Loucy (cell line): Measurements from ENCODE around the gene ARFGEF3.

ENCODE experiments used
- EZH2phosphoT487 ChIP-seq: fragments of 200-600 bp; IDR thresholded peaks from 2 replicates; pipeline ENCODE4 v1.6.1; 2018; ENCODE audit warnings: antibody characterized with exemption, mild to moderate bottlenecking, moderate library complexity, borderline replicate concordance
- TF ChIP-seq, protein P1 (sequence below): fragments of 200-600 bp; sonication (generic); conservative IDR thresholded peaks from 2 replicates; pipeline ENCODE4 v1.5.1; 2014; ENCODE audit warnings: mild to moderate bottlenecking, antibody characterized with exemption, low read length

DNA sequence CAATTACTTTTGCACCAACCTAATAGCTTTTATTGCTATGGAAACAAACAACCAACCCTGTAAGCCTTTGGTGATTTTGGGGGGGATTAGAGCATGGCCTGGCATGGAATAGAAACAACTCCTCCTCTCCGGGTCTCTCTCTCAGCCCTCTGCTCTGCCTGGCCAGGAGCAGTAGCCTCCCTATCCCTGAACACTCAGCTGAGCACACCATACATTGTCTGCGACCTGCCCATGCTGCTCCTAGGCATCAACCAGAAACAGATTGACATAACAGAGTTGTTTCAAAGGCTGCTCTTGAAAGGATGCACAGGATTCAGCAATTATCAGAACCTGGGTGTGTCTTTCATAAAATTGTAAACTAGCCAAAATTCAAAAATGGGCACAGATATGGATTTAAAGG lies 186.1 kb downstream of the ARFGEF3 start:
- TF ChIP-seq, protein P1, sequence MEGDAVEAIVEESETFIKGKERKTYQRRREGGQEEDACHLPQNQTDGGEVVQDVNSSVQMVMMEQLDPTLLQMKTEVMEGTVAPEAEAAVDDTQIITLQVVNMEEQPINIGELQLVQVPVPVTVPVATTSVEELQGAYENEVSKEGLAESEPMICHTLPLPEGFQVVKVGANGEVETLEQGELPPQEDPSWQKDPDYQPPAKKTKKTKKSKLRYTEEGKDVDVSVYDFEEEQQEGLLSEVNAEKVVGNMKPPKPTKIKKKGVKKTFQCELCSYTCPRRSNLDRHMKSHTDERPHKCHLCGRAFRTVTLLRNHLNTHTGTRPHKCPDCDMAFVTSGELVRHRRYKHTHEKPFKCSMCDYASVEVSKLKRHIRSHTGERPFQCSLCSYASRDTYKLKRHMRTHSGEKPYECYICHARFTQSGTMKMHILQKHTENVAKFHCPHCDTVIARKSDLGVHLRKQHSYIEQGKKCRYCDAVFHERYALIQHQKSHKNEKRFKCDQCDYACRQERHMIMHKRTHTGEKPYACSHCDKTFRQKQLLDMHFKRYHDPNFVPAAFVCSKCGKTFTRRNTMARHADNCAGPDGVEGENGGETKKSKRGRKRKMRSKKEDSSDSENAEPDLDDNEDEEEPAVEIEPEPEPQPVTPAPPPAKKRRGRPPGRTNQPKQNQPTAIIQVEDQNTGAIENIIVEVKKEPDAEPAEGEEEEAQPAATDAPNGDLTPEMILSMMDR = no peak
- TF ChIP-seq EZH2phosphoT487 = no peak
